ENCODE results near the gene MRGPRD.
"Not testable (repeated sequence)": the region's sequence is repeated elsewhere in the genome, so short reads cannot be mapped to it uniquely, and the experiment has no call there.

MRGPRD gene

DNA sequence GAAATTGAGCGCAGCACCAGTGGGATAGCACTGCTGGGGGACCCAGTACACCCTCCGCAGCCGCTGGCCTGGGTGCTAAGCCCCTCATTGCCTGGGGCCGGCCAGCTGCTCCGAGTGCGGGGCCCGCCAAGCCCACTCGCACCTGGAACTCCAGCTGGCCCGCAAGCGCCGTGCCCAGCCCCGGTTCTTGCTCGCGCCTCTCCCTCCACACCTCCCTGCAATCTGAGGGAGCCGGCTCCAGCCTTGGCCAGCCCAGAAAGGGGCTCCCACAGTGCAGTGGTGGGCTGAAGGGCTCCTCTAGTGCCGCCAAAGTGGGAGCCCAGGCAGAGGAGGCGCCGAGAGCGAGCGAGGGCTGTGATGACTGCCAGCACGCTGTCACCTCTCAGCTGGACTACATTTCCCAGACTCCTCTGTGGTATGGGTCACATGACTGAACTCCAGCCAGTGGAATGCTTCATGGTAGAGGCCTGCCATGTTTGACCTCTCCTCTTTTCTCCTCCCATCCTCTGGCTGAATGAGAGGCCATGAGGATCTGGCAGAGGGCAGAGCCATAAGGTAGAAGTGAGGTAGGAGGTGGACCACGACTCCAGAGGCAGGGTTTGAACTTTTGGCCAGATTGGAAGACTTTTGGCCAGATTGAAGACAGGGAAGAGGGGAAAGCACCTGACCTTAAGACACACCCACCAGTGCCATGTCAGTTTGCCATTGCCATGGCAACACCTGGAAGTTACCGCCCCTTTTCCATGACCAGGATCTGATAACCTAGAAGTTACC is 6.2 kb downstream of the MRGPRD start:
- TF ChIP-seq SPI1 (IDR thresholded peaks at IDR 0.05; ENCODE audit: low read depth, low read length) (no peak), TAF1 (IDR thresholded peaks at IDR 0.05; ENCODE audit: low read depth, low read length) (no peak), POLR2A (IDR thresholded peaks at IDR 0.05; ENCODE audit: low read depth, low read length) (no peak), PAX5 (IDR thresholded peaks at IDR 0.05; ENCODE audit: insufficient read depth, low read length, severe bottlenecking) (no peak), POU2F2 (IDR thresholded peaks at IDR 0.05; ENCODE audit: low read depth, low read length) (no peak), POLR2AphosphoS5 (IDR thresholded peaks at IDR 0.05; ENCODE audit: low read depth, low read length) (no peak)
- FAIRE-seq (peak; percentile 56), DNase-seq (ENCODE audit: insufficient read length, low spot score) (no peak)

DNA sequence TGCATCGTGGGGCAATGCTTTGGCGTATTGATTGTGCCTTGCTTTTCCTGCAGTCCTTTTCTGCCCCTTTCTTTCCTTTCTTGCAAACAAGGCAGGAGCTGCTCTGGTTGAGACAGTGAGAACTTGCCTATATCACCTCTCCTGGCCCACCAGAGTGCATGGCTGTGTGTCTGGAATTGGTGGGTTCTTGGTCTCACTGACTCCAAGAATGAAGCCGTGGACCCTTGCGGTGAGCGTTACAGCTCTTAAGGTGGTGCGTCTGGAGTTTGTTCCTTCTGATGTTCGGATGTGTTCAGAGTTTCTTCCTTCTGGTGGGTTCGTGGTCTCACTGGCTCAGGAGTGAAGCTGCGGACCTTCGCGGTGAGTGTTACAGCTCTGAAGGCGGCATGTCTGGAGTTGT is 7.1 kb downstream of the MRGPRD start:
- FAIRE-seq = not testable (repeated sequence)

DNA sequence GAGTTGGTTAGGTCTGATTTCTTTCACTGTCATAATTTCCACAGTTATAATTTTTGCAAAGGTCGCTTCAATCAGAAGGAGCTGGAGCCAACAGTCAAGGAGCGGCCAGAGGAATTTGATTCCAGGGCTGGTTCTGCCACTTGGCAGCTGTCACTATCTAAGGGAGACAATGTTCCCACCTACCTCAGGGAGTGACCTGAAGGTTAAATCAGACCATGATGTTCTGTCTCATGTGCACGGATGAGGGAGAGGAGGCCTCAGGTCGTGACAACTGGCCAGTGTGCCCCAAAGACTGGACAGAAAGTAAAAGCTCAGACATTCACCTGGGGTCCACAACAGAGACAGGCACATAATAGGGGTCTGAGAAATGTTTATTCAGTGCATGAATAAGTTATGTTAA is 7.6 kb downstream of the MRGPRD start:
- TF ChIP-seq POLR2AphosphoS5 (IDR thresholded peaks at IDR 0.05; ENCODE audit: low read depth, low read length) (no peak), TAF1 (IDR thresholded peaks at IDR 0.05; ENCODE audit: low read depth, low read length) (no peak), POLR2A (IDR thresholded peaks at IDR 0.05; ENCODE audit: low read depth, low read length) (no peak), POU2F2 (IDR thresholded peaks at IDR 0.05; ENCODE audit: low read depth, low read length) (no peak), PAX5 (IDR thresholded peaks at IDR 0.05; ENCODE audit: insufficient read depth, low read length, severe bottlenecking) (no peak)
- no peak for FAIRE-seq
- no peak for DNase-seq (ENCODE audit: insufficient read length, low spot score)

More for the DNA sequence above, 7.1 kb downstream of the MRGPRD start:
- DNase-seq (ENCODE audit: insufficient read length, low spot score) = not testable (repeated sequence)

DNA sequence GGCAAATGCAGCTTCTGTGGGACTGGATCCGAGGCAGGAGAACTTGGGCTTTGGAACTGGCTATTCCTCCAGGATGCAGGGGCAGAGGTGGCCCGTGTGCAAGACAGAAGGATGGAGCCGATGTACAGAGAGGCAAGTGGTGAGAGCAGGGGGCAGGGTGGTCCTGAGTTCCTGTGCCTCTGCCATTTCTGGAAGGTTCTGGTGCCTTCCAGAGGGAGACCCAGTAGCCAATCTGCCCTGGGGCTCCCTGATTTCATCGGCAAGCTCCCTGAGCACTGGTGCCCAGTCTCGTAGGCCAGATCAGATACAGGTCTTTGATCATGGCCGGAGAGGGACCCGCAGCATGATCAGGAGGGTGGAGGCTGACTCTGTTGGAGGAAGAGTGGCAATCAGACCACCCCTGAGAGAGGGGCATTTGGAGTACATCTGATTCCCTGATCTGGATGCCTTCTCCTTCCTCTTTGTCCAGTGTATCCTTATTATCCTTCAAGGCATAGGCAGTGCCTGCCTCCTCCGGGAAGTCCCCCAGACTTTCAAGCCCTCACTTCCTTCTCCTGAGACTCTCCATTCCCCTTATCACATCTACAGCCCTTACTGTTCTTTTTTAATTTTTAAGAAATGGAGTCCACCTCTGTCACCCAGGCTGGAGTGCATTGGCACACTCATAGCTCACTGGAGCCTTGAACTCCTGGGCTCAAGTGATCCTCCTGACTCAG is 9.7 kb downstream of the MRGPRD start:
- TF ChIP-seq TAF1 (IDR thresholded peaks at IDR 0.05; ENCODE audit: low read depth, low read length) = no peak
- no peak for TF ChIP-seq POU2F2 (IDR thresholded peaks at IDR 0.05; ENCODE audit: low read depth, low read length)
- TF ChIP-seq PAX5 (IDR thresholded peaks at IDR 0.05; ENCODE audit: insufficient read depth, low read length, severe bottlenecking) = no peak
- no peak for TF ChIP-seq POLR2A (IDR thresholded peaks at IDR 0.05; ENCODE audit: low read depth, low read length)
- no peak for TF ChIP-seq POLR2AphosphoS5 (IDR thresholded peaks at IDR 0.05; ENCODE audit: low read depth, low read length)
- no peak for TF ChIP-seq SPI1 (IDR thresholded peaks at IDR 0.05; ENCODE audit: low read depth, low read length)
- no peak for FAIRE-seq
- no peak for DNase-seq (ENCODE audit: insufficient read length, low spot score)

DNA sequence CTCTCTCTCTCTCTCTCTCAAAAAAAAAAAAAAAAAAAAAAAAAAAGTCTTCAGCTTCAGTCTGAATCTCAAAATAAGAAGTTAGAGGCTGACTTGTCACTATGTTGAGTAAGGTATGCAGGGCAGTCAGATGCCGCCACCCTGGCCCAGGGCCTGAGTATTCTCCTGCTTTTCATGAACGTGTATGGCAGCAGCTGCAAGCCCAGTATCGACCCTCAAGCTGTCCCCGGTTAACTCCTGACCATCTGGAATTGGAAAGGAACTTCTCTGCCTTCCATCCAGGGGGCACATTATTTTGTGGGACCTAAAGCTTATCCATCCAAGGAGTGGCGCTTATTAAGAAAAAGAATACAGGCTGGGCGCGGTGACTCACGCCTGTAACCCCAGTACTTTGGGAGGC is 11.4 kb downstream of the MRGPRD start:
- DNase-seq (ENCODE audit: insufficient read length, low spot score) (no peak), FAIRE-seq (no peak)
- no peak for TF ChIP-seq PAX5 (IDR thresholded peaks at IDR 0.05; ENCODE audit: insufficient read depth, low read length, severe bottlenecking)
- TF ChIP-seq POU2F2 (IDR thresholded peaks at IDR 0.05; ENCODE audit: low read depth, low read length) = no peak
- TF ChIP-seq TAF1 (IDR thresholded peaks at IDR 0.05; ENCODE audit: low read depth, low read length) = no peak
- TF ChIP-seq SPI1 (IDR thresholded peaks at IDR 0.05; ENCODE audit: low read depth, low read length) = no peak
- TF ChIP-seq POLR2A (IDR thresholded peaks at IDR 0.05; ENCODE audit: low read depth, low read length) = no peak
- no peak for TF ChIP-seq POLR2AphosphoS5 (IDR thresholded peaks at IDR 0.05; ENCODE audit: low read depth, low read length)

DNA sequence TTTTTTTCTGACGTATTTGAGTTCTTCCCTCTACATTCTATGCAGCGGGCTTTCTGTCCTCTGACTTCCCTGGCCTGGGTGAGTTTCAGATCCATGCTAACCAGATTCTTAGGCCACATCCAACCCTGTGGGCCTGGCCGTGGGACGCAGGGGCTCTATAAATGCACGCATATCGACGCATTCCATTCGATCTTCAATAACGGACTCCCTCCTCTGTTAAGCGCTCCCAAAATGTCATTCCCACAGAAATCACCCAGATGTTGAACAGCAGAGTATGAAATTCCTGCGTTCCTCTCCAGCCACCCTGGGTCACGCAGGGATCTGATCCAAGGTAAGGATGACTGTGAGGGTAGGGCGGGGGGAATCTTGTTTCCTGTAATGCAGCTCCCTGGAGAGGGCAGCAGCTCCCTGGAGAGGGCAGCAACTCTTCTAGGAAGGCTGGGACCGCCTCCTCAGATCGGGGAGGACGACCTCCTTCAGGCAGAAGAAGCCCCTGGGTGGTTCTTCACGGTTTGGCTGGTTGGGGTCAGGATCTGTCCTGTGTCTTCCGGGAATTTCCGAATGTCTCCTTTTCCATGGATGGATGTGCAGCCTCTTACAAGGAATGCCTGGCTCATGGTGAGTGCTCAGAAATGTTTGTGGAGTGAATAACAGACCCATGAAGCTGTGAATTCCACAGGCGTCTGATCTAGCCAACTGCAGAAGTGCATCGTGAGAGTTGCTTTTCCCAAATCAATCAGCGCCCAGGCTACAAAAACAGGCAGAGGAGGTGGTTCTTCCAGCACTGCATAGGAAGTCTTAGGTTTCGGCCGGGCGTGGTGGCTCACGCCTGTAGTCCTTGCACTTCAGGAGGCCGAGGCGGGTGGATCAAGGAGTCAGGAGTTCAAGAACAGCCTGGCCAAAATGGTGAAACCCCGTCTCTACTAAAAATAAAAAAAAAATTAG is 12.2 kb downstream of the MRGPRD start:
- FAIRE-seq (no peak), DNase-seq (ENCODE audit: insufficient read length, low spot score) (no peak)
- TF ChIP-seq SPI1 (IDR thresholded peaks at IDR 0.05; ENCODE audit: low read depth, low read length) = no peak
- TF ChIP-seq POU2F2 (IDR thresholded peaks at IDR 0.05; ENCODE audit: low read depth, low read length) = no peak
- no peak for TF ChIP-seq TAF1 (IDR thresholded peaks at IDR 0.05; ENCODE audit: low read depth, low read length)
- TF ChIP-seq POLR2A (IDR thresholded peaks at IDR 0.05; ENCODE audit: low read depth, low read length) = no peak
- TF ChIP-seq POLR2AphosphoS5 (IDR thresholded peaks at IDR 0.05; ENCODE audit: low read depth, low read length) = no peak
- no peak for TF ChIP-seq PAX5 (IDR thresholded peaks at IDR 0.05; ENCODE audit: insufficient read depth, low read length, severe bottlenecking)

DNA sequence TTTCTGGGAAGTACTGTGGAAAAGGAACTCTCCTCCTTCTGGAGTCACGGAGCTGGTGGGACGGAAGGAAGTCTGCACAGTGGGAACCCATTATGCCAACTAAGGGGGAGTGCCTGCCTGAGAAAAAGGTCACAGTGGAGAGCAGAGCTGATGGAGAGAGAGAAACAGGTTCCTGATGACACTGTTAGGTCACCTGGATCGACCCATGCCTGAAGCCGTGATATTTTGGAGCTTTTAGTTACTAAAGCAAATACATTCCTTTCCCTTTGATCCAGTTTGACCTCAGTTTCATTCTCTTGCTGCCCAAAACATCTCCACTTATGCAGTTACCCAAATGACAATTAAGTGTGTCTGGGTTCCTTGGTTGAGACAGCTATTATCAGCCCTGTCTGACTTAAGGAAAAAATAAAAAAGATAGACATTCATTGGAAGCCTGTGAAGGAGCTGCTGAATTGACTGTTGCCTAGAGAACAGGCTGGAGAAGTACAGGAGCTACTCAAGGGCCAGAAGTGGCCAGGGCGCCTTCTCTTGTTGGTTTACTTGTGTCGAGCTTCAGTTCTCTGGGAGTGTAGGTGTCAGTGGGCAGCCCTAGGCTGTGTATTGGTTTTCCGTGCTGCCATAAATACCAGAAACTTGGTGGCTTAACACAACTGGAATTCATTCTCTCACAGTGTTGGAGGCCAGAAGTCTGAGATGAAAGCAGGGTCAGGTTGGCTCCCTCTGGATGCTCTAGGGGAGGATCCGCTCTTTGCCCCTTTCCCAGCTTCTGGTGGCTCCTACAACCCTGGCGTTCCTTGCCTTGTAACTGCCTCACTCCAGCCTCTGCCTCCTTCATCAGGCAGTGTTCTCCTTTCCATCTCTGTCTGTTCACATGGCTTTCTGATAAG is 13.6 kb downstream of the MRGPRD start:
- TF ChIP-seq TAF1 (IDR thresholded peaks at IDR 0.05; ENCODE audit: low read depth, low read length) (no peak), PAX5 (IDR thresholded peaks at IDR 0.05; ENCODE audit: insufficient read depth, low read length, severe bottlenecking) (no peak), POLR2A (IDR thresholded peaks at IDR 0.05; ENCODE audit: low read depth, low read length) (no peak), SPI1 (IDR thresholded peaks at IDR 0.05; ENCODE audit: low read depth, low read length) (no peak), POLR2AphosphoS5 (IDR thresholded peaks at IDR 0.05; ENCODE audit: low read depth, low read length) (no peak), POU2F2 (IDR thresholded peaks at IDR 0.05; ENCODE audit: low read depth, low read length) (no peak)
- no peak for FAIRE-seq
- DNase-seq (ENCODE audit: insufficient read length, low spot score) = no peak
